Progenitor cell of endocrine pancreas (in vitro differentiated cells): ENCODE results near the gene WWC1. TPM values are rescaled to one million over a fixed set of nuclear protein-coding genes. Genes with fewer than 3 reads are reported as not detected.
A peak's percentile ranks its signal among the peaks of the same experiment; 100 is the strongest.

Source experiments
- DNase-seq: peaks from one replicate; pipeline ENCODE4 v3.0.0; 2021; ENCODE audit warnings: low spot score; ENCODE audit not compliant: unreplicated experiment
- H3K27ac Mint-ChIP-seq: 2 replicates; pipeline ENCODE4 v1.8.0; 2021; ENCODE audit warnings: mild to moderate bottlenecking, moderate library complexity, mixed read lengths
- H3K27me3 Mint-ChIP-seq: 2 replicates; pipeline ENCODE4 v1.8.0; 2021; ENCODE audit warnings: mixed read lengths
- H3K36me3 Mint-ChIP-seq: 2 replicates; pipeline ENCODE4 v1.8.0; 2022; ENCODE audit warnings: mixed read lengths; ENCODE audit not compliant: insufficient read depth
- H3K4me1 Mint-ChIP-seq: 2 replicates; pipeline ENCODE4 v1.8.0; 2021; ENCODE audit warnings: low read depth, mixed read lengths
- H3K4me3 Mint-ChIP-seq: 2 replicates; pipeline ENCODE4 v1.8.0; 2021; ENCODE audit warnings: low read depth, mild to moderate bottlenecking, moderate library complexity, mixed read lengths
- H3K9me3 Mint-ChIP-seq: 2 replicates; pipeline ENCODE4 v1.8.0; 2021; ENCODE audit warnings: low read depth, mixed read lengths
- long read RNA-seq: library from polyadenylated mRNA; unstranded; transcript quantifications from one replicate; pipeline ENCODE4 v2.0.0, GENCODE V29; 2020
- total RNA-seq: library from RNA; stranded (reverse); gene quantifications from 2 replicates; pipeline ENCODE4 v1.2.1, GENCODE V29; 2021
- TF ChIP-seq, protein P1 (sequence below): fragments of 200-600 bp; sonication (generic); IDR thresholded peaks from one replicate; pipeline ENCODE4 v1.5.0; 2021; ENCODE audit warnings: antibody characterized with exemption, mild to moderate bottlenecking; ENCODE audit not compliant: unreplicated experiment

Gene WWC1
- 62.3 and 70.3 TPM in 2 replicates for total RNA-seq
- long read RNA-seq, partial matches to known transcripts: 4 of 12 reads
- long read RNA-seq, other reads (novel, unspliced or antisense): 8 of 12 reads

GRCh38 chr5:168291342-168291963, at the start of gene WWC1:
Gene WWC1, plus strand, starts transcription at chr5:168291645. Its CDS starts 508 bp downstream, at chr5:168292153.
- no peaks in the 10 kb centered on the region for H3K27me3 Mint-ChIP-seq
- TF ChIP-seq, protein P1, sequence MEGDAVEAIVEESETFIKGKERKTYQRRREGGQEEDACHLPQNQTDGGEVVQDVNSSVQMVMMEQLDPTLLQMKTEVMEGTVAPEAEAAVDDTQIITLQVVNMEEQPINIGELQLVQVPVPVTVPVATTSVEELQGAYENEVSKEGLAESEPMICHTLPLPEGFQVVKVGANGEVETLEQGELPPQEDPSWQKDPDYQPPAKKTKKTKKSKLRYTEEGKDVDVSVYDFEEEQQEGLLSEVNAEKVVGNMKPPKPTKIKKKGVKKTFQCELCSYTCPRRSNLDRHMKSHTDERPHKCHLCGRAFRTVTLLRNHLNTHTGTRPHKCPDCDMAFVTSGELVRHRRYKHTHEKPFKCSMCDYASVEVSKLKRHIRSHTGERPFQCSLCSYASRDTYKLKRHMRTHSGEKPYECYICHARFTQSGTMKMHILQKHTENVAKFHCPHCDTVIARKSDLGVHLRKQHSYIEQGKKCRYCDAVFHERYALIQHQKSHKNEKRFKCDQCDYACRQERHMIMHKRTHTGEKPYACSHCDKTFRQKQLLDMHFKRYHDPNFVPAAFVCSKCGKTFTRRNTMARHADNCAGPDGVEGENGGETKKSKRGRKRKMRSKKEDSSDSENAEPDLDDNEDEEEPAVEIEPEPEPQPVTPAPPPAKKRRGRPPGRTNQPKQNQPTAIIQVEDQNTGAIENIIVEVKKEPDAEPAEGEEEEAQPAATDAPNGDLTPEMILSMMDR: peak; percentile 65
- peak; percentile 93 for DNase-seq
- peak within 1 kb of the TSS; percentile 85 for H3K4me3 Mint-ChIP-seq
- peaks cover 47% of the 10 kb centered on the region for H3K4me1 Mint-ChIP-seq
- no peaks in the 10 kb centered on the region for H3K36me3 Mint-ChIP-seq
- H3K27ac Mint-ChIP-seq: peak within 1 kb of the TSS; percentile 96
- H3K9me3 Mint-ChIP-seq: no peaks in the 10 kb centered on the region

DNA sequence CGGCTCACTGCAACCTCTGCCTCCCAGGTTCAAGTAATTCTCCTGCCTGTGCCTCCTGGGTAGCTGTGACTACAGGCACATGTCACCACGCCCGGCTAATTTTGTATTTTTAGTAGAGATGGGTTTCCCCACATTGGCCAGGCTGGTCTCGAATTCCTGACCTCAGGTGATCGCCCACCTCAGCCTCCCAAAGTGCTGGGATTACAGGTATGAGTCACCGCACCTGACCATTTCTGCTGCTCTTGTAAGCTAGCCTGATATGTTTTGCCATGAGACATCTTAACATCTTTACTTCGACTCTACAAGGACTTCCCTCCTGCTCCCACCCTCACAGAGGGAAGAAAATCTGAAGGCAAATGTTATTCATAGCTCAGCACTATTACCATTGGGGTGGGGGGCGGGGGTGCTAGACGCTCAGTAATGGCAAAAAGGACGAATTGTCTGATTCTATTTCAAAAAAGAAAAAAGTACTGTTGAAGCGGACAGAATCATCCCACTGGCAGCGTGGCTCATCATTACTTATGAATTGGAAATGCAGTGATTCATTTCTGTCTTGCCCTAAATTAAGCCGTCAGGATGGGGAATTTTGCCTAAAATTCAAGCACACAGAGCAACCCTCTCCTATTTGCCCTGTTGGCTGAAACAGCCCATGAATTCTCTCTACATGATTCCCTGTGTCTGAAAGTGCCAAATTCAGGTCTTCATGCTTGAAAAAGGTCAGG, 46.4 kb upstream of the WWC1 start:
- peaks cover 2% of the 10 kb centered on the region for H3K36me3 Mint-ChIP-seq
- H3K4me1 Mint-ChIP-seq: no peaks in the 10 kb centered on the region
- no peak for DNase-seq
- H3K27ac Mint-ChIP-seq: no peak overlapping the region
- peaks cover 4% of the 10 kb centered on the region for H3K9me3 Mint-ChIP-seq
- no peaks in the 10 kb centered on the region for H3K27me3 Mint-ChIP-seq
- no peak overlapping the region for H3K4me3 Mint-ChIP-seq
- TF ChIP-seq, protein P1: no peak

DNA sequence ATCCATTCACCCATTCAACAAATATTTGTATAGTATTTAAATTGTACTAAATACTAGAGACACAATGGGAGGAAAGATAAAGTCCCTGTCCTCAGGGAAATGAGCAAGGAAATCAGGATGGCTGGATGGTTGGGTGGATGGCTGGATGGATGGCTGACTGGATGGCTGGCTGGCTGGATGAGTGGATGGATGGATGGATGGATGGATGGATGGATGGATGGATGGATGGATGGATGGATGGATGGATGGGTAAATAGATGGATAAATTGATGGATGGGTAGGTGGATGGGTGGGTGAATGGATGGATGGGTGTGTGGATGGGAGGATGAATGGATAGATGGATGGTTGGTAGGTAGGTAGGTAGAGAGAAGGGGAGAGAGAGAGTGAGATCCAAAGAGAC, 41.5 kb upstream of the WWC1 start:
- DNase-seq: no peak
- TF ChIP-seq, protein P1: no peak
- H3K27me3 Mint-ChIP-seq: no peaks in the 10 kb centered on the region
- H3K36me3 Mint-ChIP-seq: peaks cover 2% of the 10 kb centered on the region
- no peaks in the 10 kb centered on the region for H3K4me1 Mint-ChIP-seq
- H3K9me3 Mint-ChIP-seq: peaks cover 4% of the 10 kb centered on the region
- H3K27ac Mint-ChIP-seq: no peak overlapping the region
- H3K4me3 Mint-ChIP-seq: no peak overlapping the region

DNA sequence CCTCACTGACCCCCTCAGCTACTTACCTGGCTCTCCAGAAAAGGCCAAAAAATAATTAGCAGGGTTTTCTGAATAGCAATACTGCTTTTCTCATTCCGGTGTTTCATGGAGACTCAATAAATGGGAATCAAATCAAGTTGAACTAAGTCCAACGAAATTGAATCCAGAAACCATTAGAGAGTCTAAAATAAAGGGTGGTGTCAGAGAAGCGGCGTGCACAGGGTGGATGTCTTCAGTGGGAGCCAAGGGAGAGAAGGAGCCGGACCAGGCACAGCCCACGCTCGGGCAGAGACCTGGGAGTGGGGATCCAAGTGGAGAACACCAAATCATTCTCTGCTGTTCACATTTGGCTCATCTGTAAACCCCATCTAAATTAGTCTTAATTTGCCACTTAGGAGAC, 40.2 kb upstream of the WWC1 start:
- H3K27me3 Mint-ChIP-seq: no peaks in the 10 kb centered on the region
- peaks cover 4% of the 10 kb centered on the region for H3K9me3 Mint-ChIP-seq
- TF ChIP-seq, protein P1: no peak
- no peak overlapping the region for H3K27ac Mint-ChIP-seq
- no peaks in the 10 kb centered on the region for H3K4me1 Mint-ChIP-seq
- no peak overlapping the region for H3K4me3 Mint-ChIP-seq
- peaks cover 2% of the 10 kb centered on the region for H3K36me3 Mint-ChIP-seq
- no peak for DNase-seq

DNA sequence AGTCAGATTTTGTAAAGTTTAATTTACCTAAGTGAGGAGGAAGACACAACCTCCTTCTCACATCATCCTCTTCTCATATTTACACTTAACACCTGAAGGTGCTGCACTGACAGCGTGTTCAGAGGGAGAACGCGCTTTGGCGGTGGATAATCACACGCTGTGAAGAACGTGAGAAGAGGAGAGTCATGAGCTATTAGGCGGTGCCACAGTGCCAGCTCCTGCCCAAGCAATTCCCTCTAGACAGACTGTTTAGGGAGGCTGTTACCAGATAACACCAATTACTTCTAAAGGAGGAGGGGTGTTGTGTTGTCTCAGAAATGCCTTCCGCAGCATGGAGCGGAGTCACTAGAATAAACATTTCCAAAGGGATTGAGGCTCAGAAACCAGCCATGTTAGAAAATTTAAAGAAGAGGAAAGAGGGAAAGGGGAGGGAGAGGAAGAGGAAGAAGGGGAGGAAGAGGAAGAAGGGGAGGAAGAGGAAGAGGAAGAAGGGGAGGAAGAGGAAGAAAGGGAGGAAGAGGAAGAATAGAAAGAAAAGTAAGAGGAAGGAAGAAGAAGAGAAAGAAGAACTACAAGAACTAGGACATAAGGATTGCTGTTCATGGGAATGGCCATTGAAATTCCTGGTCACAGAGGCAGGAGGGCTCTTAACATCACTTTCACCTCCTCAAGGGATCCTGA, 37.3 kb upstream of the WWC1 start:
- TF ChIP-seq, protein P1: no peak
- no peaks in the 10 kb centered on the region for H3K9me3 Mint-ChIP-seq
- H3K27ac Mint-ChIP-seq: no peak overlapping the region
- no peak for DNase-seq
- H3K4me3 Mint-ChIP-seq: no peak overlapping the region
- no peaks in the 10 kb centered on the region for H3K4me1 Mint-ChIP-seq
- H3K27me3 Mint-ChIP-seq: no peaks in the 10 kb centered on the region
- H3K36me3 Mint-ChIP-seq: no peaks in the 10 kb centered on the region
